ENCODE measurements around the gene HIGD1A. TPM values are rescaled to one million over a fixed set of nuclear protein-coding genes. Genes with fewer than 3 reads are reported as not detected.

The HIGD1A gene
- total RNA-seq, 1 experiment from 2014 or later: 154 TPM

DNA sequence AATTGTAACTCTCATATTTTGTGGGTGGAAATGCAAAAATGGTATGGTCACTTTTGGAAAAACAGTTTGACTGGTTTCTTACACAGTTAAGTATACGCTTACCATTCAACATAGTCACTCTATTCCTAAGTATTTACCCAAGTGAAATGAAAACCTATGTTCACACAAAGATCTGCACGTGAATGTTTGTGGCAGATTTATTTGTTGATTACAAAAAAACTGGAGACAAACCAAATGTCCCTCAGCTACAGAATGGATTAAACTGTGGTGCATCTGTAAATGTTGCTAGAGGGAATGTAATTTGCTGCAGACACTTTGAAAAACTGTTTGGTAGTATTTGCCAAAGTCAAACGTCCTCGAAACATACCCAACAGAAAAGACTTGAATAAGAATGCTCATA, 34.3 kb upstream of the HIGD1A start:
- Histone ChIP-seq H3K9ac (ENCODE audit: low read length) (no peak overlapping the region), H3K4me1 (ENCODE audit: insufficient read depth, low read length) (peaks cover 6% of the 10 kb centered on the region; the same call in 1 of the 2 replicates), H3K9me3 (ENCODE audit: low read length) (no peaks in the 10 kb centered on the region), H3F3A (ENCODE audit: low read length, unreplicated experiment) (no peaks in the 10 kb centered on the region), H4K20me1 (ENCODE audit: low read length) (no peaks in the 10 kb centered on the region), H3K36me3 (ENCODE audit: low read depth, low read length) (no peaks in the 10 kb centered on the region), H3K9me2 (replicated peaks; ENCODE audit: low read length) (no peaks in the 10 kb centered on the region), H3K4me2 (ENCODE audit: low read length) (no peak overlapping the region), H3K27ac (ENCODE audit: low read length) (no peak overlapping the region), H2AFZ (ENCODE audit: low read length) (no peak overlapping the region), H3K79me2 (ENCODE audit: low read length) (no peaks in the 10 kb centered on the region), H3K27me3 (ENCODE audit: low read length) (no peaks in the 10 kb centered on the region), H3K4me3 (ENCODE audit: low read length) (no peak overlapping the region)
- ATAC-seq: no peak
- POLR2A ChIA-PET (ENCODE audit: unreplicated experiment): no interaction called here
- no peak for DNase-seq
- intact Hi-C loops (cut with micrococcal nuclease): loop anchor here (2.0 kb wide), 1 partner anchor 608 kb away; no protein-coding TSS in a partner anchor
- TF ChIP-seq EZH2 (IDR thresholded peaks at IDR 0.05; ENCODE audit: low read length, unreplicated experiment) (no peak), CTCF (conservative IDR thresholded peaks at IDR 0.05; ENCODE audit: low read depth, low read length) (no peak), EZH2phosphoT487 (IDR thresholded peaks at IDR 0.05; ENCODE audit: borderline replicate concordance, low read length) (no peak)
- BruUV-seq (replicated peaks): no TSS peak
- CTCF ChIA-PET: interaction anchor here (1.0 to 1.9 kb wide), 2 partner anchors 40 to 59 kb away, joined by 4 to 22 read pairs; no protein-coding TSS in a partner anchor

DNA sequence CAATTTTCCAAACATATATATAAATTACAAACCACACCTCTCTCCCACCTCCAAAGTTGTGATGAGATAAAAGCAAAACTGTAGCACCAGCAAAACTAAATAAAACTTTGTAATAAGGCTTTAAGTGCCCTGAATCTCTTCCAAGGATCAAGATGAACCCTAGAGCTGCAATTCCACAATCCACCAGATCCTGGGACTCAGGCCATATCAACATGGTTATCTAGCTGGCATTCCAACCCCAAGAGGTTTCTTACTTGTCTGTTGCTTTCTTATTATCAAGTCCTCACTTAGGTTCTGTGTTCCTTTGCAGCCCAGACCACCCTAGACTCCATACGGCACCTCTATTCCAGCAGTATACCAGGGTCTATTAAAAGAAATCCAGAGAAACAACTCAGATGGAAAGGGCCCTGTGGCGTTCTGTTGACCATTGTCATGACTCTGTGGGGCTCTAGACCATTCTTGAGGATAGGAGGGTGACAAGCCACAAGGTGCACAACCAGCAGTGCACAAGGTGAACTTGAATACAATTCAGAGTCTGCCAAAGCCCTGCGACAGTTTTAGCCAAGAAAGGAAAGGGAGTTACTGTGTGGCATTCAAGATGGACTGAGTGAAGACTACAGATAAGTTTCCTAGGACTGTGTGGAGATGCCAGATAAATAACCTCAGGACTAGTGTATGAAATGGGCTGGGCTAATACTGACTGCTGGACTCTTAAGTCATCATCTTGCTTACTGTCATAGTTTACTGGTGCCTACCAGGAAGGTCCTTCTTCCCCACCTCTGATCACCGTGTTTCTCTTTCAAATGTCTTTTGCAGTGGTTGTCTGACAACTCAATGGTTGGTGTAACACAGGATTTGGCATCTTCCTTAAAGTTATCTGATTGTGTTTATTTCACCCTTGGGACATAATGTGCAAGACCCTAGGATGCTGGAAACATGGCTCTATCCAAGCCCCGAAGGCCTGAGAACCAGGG, 32.1 kb upstream of the HIGD1A start:
- no peak for DNase-seq

More for the DNA sequence above, 32.1 kb upstream of the HIGD1A start:
- Histone ChIP-seq H2AFZ (ENCODE audit: low read length) (no peak overlapping the region), H3K27me3 (ENCODE audit: low read length) (no peaks in the 10 kb centered on the region), H3K9me2 (replicated peaks; ENCODE audit: low read length) (no peaks in the 10 kb centered on the region), H3K4me1 (ENCODE audit: insufficient read depth, low read length) (peaks cover 6% of the 10 kb centered on the region; the same call in 1 of the 2 replicates), H3K79me2 (ENCODE audit: low read length) (no peaks in the 10 kb centered on the region), H3K9me3 (ENCODE audit: low read length) (no peaks in the 10 kb centered on the region), H3K4me2 (ENCODE audit: low read length) (no peak overlapping the region), H3K4me3 (ENCODE audit: low read length) (no peak overlapping the region), H3K9ac (ENCODE audit: low read length) (no peak overlapping the region), H3F3A (ENCODE audit: low read length, unreplicated experiment) (no peaks in the 10 kb centered on the region), H4K20me1 (ENCODE audit: low read length) (no peaks in the 10 kb centered on the region), H3K36me3 (ENCODE audit: low read depth, low read length) (no peaks in the 10 kb centered on the region), H3K27ac (ENCODE audit: low read length) (no peak overlapping the region)
- POLR2A ChIA-PET (ENCODE audit: unreplicated experiment): no interaction called here
- intact Hi-C loops (cut with micrococcal nuclease): no loop called here
- ATAC-seq: no peak
- CTCF ChIA-PET: no interaction called here
- no TSS peak for BruUV-seq (replicated peaks)
- TF ChIP-seq EZH2phosphoT487 (IDR thresholded peaks at IDR 0.05; ENCODE audit: borderline replicate concordance, low read length): no peak
- TF ChIP-seq EZH2 (IDR thresholded peaks at IDR 0.05; ENCODE audit: low read length, unreplicated experiment): no peak
- no peak for TF ChIP-seq CTCF (conservative IDR thresholded peaks at IDR 0.05; ENCODE audit: low read depth, low read length)

Measured in PC-3 (cell line).